ENCODE results near the gene SLC2A6.
A peak's percentile ranks its signal among the peaks of the same experiment; 100 is the strongest.

Gene SLC2A6

DNA sequence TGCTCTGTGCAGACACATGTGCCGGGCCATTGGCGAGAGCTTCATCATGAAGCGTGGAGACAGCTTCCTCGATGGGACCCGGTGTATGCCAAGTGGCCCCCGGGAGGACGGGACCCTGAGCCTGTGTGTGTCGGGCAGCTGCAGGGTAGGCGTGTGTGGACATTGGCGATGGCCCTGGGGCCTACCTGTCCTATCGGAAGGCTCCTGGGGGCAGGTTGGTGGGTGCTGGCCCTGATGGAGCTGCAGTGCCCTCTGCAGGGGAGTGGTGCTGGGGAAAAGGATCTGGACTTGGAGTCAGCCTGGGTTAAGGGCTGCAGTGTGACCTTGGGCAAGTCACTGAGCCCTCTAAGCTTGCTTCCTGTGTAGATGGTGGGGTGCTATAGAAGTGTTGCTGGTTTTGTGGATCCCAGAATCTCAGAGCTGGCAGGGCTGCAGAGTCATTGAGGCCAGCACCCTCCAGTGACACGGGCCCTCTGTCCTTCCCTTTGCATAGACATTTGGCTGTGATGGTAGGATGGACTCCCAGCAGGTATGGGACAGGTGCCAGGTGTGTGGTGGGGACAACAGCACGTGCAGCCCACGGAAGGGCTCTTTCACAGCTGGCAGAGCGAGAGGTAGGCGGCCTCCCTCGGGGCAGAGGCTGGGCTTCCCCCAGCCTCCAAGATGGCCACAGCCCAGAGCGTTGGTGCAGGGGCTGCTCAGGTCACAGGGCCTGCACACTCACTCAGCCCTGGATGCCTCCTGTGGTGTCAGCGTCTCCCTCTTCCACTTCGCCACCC, 41.0 kb downstream of the SLC2A6 start:
- no peak for DNase-seq (ENCODE audit: low spot score)

DNA sequence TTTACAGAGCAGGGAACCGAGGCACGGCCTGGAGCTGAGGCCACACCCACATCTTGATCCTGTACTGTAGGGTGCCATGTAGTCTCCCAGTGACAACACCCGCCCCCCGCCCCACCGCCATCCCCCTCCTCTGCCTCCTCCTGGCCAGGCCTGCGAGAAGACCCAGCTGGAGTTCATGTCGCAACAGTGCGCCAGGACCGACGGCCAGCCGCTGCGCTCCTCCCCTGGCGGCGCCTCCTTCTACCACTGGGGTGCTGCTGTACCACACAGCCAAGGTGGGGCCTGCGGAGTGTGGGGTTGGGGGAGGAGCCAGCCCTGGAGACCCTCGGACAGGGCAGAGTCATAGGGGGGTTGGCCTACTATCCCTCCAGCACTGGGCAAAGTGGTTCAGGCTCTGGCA, 42.2 kb downstream of the SLC2A6 start:
- DNase-seq (ENCODE audit: low spot score) = no peak

DNA sequence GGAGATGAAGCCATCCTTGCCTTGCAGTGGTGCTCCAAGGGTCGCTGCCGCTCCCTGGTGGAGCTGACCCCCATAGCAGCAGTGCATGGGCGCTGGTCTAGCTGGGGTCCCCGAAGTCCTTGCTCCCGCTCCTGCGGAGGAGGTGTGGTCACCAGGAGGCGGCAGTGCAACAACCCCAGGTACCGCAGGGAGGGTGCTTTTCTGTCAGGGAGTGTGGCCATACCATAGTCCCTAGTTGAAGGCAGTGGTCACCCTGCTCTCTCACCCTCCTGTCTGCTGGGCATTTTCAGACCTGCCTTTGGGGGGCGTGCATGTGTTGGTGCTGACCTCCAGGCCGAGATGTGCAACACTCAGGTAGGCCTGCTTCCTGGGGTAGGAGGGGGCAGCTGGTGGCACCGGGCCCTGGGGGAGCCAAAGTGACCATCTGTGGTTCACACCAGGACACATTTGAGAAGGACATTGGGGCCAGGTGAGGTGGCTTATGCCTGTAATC, 45.5 kb downstream of the SLC2A6 start:
- DNase-seq (ENCODE audit: low spot score) = no peak

DNA sequence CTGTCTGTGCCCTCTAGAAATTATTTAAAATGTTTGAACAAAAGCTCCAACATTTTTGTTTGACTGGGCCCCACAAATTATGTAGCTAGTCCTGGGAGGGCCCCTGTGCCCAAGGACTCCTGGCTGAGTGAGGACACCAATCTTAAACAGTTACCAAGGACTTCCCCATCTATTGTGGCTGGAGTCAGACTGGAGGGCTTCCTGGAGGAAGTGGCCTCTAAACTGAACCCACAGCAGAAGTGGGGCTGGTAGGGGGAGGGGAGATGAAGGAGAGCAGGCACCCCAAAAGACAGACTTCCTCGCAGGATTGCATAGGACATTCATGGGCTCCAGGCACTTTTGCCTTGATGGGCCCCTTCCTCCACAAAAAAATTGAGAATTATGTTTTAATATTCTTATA, 48.7 kb downstream of the SLC2A6 start:
- DNase-seq (ENCODE audit: low spot score) = no peak

DNA sequence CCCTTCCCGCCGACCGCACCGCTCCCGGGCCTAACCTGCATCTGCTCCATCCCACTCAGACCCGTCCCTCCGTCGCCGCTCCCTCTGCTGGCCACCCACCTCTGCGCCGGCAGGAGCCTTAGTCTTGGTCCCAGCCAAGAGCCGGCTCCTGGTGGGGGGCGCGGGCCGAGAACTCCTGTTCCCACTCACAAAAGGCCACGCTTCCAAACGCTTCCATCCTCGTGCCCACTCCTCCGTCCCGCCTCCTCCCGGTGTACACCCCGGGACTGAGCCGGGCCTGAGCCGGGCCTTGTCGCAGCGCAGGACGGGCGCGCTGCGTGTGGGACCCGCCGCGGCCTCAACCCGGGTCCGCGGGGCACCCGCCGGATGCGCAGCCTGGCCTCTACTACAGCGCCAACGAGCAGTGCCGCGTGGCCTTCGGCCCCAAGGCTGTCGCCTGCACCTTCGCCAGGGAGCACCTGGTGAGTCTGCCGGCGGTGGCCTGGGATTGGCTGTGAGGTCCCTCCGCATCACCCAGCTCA, 49.2 kb downstream of the SLC2A6 start:
- DNase-seq (ENCODE audit: low spot score) = no peak

DNA sequence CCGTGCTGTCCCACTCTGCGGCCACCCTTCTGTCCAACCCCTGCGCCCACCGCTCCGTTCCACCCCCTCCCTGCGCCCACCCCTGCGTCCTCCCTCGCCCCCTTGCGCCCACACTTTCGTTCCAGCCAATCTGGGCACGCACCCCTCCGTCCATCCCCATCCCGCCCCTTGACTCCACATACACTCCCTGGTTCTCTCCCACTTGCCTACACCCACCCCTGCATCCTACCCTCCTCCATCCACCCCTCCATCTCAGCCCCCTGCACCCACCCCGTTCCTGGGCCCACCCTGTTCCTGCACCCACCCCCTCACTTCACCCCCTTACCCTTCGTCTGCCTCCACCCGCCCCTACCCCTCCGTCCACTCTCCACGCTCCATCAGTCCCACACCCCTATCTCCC, 49.7 kb downstream of the SLC2A6 start:
- DNase-seq (ENCODE audit: low spot score) = no peak

DNA sequence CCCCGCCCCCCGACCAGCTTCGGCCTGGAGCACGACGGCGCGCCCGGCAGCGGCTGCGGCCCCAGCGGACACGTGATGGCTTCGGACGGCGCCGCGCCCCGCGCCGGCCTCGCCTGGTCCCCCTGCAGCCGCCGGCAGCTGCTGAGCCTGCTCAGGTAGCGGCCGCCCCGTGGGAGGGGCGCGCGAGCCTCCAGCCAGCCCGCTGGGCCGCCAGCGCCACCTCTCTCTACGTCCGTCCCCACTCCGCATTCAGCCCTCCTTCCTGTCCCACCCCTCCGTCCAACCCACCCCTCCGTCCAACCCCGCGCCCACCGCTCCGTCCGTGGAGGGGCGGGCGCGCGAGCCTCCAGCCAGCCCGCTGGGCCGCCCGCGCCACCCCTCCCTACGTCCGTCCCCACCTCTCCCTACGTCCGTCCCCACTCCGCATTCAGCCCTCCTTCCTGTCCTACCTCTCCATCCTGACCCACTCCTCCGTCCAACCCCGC, 50.2 kb downstream of the SLC2A6 start:
- DNase-seq (ENCODE audit: low spot score) = no peak

DNA sequence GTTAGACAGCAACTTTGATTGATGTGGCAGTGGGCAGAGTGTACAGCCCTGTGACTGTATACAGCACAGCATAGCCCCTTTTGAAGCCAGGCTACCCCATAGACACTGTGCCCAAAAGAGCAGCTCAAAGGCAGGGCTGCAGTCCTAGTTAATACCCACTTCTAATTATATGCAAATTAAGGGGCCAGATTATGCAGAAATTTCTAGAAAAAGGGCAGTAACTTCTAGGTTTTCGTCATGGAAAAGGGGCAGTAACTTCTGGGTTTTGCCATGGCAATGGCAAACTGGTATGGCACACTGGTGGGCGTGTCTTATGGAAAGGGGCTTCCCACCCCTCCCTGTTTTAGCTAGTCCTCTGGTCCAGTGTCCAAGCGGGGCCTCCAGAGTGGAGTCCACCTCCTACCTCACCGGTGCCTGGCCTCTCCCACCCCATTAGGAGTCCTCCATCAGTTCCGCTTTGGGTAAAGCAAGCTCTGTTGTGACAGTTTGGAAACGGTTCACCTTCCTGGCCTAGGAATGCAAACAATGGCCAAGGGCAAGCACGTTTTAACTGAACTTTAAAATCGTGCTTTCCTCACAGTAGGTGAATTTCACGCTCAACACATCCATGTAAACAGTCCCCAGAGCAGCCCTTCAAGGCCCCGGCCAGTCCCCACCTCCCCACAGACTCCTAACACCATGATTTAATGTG, 51.1 kb downstream of the SLC2A6 start:
- DNase-seq (ENCODE audit: low spot score) = no peak

DNA sequence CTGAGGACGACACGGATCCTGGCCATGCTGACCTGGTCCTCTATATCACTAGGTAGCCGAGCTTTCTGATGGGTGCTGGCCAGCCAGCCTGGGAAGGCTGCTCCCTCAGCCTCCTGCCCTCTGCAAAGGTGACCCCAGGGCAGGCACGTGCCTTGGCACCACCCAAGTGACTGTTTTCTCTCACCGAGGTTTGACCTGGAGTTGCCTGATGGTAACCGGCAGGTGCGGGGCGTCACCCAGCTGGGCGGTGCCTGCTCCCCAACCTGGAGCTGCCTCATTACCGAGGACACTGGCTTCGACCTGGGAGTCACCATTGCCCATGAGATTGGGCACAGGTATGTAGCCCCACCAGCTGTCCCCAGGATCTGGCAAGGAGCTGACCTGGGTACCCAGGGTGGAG, 52.9 kb downstream of the SLC2A6 start:
- no peak for DNase-seq (ENCODE audit: low spot score)

DNA sequence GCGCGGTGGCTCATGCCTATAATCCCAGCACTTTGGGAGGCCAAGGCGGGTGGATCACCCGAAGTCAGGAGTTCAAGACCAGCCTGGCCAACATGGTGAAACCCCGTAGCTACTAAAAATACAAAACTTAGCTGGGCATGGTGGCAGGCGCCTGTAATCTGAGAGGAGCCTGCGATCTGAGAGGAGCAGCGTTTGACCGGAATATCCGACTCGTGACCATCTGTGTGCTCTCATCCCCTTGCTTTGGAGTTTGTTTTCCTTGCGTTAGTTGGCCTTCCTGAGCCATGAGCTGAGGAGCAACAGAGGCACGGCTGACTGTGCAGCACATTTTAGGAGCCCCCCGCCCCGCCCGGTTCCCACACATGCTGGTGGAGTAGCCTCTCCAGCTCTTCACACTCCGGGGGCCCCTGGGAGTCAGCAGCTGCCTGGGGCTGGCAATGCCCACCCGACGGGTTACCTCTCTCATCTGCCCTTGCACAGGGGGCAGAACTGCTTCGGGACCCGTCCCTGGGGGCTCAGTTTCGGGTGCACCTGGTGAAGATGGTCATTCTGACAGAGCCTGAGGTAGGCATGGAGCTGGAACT, 53.8 kb downstream of the SLC2A6 start:
- no peak for DNase-seq (ENCODE audit: low spot score)

DNA sequence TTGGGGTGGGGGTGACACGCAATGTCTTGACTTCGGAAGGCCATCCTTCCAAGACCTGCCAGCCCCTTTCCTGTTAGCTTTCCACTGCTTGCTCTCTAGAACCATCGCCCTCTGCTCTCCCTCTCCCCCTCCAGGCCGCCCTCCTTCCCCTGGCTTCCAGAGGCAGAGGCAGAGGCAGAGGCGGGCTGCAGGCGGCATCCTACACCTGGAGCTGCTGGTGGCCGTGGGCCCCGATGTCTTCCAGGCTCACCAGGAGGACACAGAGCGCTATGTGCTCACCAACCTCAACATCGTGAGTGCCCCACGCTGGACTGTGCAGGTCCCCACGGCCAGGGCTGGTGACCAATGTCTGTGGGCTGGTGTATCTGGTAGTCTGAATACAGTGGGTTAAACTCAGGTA, 54.7 kb downstream of the SLC2A6 start:
- DNase-seq (ENCODE audit: low spot score) = no peak

DNA sequence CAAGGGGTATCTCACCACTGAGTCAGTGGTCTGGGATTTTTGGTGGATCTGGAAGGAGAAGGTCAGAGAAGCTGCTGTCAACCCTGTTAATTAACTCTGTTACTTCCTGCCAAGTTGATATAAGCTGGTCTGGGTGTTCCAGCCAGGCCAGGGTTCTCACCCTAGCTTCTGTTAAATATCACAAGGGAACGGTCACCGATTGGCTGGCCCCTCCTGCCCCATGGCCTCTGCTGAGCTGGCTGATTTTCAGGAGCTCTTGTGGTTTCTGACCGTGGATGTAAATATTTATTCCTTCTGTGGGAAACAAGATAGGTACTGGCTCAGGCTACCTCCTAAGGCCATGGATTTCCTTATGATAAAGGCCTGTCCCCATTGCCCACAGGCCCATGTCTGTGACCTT, 55.7 kb downstream of the SLC2A6 start:
- DNase-seq (ENCODE audit: low spot score) = no peak

DNA sequence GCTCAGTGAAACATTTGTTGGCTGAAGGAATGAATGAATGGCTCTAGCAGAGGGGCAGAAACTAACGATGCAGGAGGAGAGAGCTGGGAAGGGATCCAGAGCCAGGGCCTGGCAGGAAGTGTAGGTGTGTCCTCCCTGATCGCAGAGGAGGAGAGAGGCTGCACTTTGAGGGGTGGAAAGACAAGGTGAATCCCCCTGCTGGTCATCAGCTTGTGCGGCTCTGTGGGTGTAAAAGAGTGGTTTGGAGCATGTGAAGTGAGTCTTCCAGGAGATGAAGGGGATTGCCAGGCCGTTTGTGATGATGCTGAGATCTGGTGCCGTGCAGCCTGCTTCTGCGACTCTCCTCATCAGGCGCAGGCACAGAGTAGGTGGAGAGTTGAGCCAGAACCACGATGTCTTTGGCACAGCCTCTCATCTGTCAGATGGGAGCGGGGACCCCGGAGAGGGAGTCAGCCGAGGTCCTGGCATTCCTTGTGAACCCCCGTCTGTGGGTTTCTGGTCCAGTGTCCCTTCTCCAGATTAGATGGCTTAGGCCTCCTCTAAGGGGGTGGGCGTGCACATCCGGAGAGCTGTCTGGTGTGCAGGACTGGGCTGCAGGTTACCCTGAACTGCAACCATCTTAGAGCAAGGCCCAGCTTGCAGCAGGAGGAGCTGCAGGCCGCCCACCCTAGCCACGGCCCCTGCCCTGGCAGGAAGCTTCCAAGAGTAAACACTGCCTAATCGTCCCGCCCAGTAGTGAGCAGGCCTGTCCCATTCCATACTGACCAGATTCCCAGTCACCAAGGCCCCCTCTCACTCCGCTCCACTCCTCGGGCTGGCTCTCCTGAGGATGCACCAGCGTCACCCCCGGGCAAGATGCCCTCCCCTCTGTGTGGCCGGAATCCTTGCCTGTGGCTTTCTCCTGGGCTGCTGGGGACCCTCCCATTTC, 57.0 kb downstream of the SLC2A6 start, which contains the start of gene ADAMTS13:
Gene ADAMTS13 (plus strand): TSS at position 753 of the 928 bp plus-strand sequence. CDS start 77 bp downstream, at position 830.
- DNase-seq (ENCODE audit: low spot score) = peak; percentile 51

All from RKO (cell line).